SU-DHL-6 (cell line): ENCODE data around the gene AKAP6.

Experiments used
- CTCF ChIP-seq: fragments of 200-600 bp; sonication (generic); IDR thresholded peaks from one replicate; pipeline ENCODE4 v1.5.1; 2017; ENCODE audit warnings: antibody characterized with exemption, mild to moderate bottlenecking, low read length, moderate library complexity; ENCODE audit not compliant: insufficient read depth, poor library complexity, severe bottlenecking
- EZH2phosphoT487 ChIP-seq: fragments of 200-600 bp; sonication (generic), shearing (Covaris generic); conservative IDR thresholded peaks from 2 replicates; pipeline ENCODE4 v1.6.1; 2018; ENCODE audit warnings: mild to moderate bottlenecking, antibody characterized with exemption, low read length, moderate library complexity, mixed read lengths

DNA sequence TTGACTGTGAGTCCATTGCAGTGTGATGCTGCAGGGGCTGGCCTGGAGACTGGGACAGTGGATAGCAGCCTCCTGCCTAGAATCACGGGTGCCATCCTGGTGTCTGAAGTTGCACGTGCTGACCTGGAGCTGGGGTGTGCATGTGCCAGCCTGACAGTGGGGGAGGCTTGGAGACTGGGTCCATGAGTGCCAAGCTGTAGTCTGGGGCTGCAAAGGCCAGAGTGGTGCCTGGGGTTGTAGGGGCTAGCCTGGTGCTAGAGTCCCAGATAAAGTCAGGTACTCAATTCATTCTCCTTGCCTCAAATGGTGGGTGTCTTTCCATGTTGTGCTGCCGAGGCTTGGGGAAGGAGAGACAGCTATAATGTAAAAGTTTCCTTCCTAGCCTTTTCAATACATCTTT, 427.7 kb downstream of the AKAP6 start:
- TF ChIP-seq CTCF (no peak), EZH2phosphoT487 (no peak)
